ENCODE measurements around the gene HLA-E.
"Not testable (repeated sequence)": the region's sequence is repeated elsewhere in the genome, so short reads cannot be mapped to it uniquely, and the experiment has no call there.

The HLA-E gene

DNA sequence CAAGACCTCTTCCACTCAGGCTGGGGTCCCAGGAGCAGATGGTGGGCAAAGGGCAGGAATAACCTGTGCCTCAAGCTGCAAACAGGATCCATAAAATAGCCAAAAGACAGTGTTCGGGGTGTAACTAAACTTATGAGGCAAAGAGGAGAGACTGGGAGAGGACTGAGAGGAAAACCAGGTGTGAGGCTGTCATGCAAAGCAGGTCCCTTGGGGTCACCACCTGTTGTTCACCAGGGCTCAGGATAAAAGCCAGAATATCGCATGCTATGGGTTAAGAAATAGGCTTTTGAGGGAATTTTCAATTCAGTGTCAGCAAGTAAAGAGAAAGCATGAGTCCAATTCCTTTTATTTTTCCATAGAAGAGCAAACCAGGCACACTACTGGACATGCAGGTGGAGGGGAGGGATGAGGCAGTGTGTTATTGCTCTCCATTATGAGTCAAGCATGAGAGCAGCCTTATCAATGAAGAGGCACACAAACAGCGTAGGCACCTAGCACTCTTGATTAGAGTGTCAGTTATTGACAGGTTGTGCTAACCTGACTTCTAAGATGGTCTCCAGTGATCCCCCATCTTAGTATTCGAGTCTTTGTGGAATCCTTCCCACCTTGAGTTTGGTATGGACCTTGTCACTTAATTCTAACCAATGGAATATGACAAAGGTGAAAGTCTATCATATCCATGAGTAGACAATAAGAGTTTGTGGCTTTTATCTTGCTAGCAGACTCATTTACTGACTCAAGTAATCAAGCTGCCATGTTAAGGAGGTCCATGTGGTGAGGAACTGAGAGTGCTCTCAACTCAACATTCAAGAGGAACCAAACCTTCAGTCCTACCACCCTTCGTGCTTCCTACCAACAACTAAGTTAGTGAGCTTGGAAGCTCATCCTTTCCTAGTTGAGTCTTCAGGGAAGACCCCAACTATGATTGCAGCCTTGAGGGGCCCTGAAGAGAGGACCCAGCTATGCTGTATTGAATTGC, 18.8 kb downstream of the HLA-E start:
- no peak for DNase-seq (ENCODE audit: low read depth)

DNA sequence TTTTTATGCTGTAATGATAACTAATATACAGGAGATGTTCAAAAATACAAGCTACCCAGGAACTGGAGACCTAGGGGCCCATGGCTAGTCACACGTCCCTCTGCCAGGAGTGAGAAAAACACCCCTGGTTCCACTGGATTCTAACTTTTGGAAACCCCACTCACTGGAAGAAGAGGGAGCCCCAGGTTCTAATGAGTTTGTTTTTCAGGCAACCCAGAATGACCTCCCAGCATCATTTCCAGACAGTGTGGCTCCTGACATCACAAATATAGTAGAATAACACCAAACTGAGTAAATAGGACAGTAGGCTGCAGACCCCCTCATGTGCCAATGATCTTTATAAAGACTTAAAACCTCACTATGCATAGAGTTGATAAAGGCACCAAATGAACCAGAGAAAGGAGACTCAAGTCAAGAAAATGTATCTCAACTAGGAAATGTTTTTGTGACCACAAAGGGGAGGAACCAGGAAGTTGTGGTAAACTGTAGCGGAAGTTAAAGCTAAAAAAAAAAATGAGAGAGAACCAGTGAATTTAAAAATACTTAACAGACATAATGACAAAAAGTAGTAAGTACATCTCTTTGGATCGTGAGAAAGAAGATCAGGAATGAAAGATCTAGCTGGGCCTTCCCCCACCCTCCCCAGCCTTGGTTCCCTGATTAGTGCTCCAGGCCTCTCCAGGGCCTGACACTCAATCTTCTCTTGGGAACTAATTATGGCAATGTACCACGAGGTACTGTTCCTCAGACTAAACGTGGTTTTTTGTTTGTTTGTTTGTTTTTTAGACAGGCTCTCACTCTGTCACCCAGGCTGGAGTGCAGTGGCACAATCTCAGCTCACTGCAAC, 19.8 kb downstream of the HLA-E start:
- DNase-seq (ENCODE audit: low read depth): no peak

DNA sequence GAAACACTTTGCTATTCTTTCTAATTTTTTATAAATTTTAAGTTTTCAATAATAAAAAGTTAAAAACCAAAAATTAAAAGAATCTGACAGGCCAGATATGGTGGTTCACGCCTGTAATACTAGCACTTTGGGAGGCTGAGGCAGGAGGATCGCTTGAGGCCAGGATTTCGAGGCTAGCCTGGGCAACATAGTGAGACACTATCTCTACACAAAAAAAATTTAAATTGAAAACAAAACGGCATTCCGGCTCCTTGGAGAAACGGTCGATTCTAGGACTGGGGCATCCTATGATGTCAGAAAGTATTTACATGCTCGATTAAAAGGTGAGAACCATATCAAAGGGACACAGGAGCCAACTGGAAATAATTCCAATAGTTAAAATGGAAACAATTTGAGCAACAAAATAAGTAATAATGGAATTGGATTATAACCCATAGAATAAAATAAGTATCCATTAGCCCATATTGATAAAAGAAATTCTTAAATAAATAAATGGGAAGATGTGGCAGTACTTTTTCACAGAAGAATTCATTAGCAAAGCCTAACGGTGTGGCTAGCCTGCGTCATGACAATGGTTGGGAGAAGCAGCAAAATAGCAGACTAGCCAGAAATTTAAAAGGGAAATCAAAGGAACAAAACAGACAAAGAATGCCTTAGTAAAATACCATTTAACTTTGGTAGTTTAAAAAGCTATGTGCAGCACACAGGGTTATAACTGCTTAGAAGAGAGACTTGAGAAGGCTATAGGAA, 21.3 kb downstream of the HLA-E start:
- no peak for DNase-seq (ENCODE audit: low read depth)

DNA sequence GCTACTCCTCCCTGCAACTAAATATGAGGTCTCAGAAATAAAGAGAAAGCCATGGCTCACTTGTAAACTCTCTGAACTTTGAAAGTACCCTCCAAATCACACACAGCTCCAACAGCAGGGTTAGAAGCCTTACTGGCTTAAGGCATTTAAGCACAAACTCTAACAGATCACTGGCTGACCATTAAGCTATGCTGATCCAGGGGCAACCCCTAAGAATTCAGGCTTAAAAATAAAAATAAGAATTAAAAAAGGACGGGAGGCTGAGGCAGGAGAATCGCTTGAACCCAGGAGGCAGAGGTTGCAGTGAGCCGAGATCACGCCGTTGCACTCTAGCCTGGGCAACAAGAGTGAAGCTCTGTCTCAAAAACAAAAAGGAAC, 21.8 kb downstream of the HLA-E start:
- DNase-seq (ENCODE audit: low read depth): no peak

DNA sequence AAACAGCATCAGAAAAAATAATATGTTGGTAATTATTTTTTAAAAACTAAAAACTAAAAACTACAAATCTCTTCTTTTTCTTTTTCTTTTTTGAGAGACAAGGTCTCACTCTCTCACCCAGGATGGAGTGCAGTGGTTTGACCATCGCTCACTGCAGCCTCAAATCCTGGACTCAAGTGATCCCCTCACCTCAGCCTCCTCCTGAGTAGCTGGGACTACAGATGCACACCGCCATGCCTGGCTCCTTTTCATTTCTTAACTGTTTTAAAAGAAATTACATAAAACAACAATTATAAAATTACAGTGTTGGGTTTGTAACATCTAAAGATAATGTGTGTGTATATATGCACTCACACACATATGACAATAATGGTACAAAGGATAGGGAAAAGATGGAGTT, 24.1 kb downstream of the HLA-E start:
- DNase-seq (ENCODE audit: low read depth): no peak

DNA sequence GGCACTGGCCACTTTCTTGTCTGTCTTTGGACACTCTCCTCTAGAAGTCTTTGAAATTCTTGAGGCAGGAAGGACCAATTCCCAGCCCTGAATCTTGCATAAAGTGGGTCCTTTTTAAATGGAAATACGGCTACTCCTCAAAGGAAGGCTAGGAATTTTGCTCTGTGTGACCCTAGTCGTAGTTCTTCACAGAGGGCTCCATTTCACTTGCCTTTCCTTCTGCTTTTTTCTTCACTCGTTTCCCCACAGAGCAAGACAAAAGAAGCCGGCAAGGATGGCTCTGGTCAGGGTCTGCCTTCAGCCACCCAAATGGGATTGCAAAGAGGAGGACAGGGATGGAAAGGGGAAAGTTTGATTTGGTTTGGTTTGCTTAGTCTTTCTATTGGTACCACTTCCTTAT, 25.8 kb downstream of the HLA-E start:
- no peak for DNase-seq (ENCODE audit: low read depth)

DNA sequence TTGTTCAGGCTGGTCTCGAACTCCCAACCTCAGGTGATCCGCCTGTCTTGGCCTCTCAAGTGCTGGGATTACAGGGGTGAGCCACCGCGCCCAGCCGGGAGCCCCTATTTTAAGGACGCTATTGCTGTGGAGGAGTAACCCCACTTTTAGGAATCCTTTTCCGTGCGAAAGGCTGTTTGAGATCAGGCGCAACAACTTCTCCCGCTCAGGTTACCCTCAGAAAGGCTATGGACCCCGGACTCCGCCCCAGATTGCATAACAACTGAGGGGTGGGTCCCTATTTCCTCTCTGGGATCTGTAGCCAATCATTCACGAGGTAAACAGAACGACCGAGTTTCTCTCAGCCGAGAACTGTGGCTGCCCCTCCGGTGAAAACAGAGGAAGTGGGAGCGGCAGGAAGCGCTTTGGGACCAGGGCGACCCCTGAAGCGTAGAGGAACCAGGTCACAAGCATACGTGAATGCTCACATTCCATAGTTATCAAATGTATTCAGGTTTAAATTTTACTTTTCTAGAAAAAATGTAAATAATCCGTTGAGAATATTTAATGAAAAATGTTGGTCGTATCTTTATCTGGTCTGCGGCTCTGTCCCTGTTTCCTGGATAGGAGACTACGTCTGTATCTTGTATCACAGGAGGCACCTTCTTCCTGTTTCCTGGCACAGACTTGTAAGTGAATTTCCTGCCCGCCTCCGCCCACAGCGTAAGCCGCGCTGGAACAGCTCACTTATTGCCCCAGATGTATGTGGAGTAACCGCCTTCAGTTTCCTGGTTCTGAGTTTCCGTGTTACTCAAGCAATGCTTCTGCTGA, 26.8 kb downstream of the HLA-E start:
- peak; percentile 87 for DNase-seq (ENCODE audit: low read depth)

DNA sequence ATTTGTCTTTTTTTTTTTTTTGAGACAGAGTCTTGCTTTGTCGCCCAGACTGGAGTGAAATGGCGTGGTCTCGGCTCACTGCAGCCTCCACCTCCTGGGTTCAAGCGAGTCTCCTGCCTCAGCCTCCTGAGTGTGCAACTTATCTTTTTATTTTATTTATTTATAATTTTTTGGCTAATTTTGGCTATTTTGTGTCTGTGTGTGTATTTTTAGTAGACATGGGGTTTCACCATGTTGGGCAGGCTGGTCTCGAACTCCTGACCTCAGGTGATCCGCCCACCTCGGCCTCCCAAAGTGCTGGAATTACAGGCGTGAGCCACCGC, 27.4 kb downstream of the HLA-E start:
- not testable (repeated sequence) for DNase-seq (ENCODE audit: low read depth)

DNA sequence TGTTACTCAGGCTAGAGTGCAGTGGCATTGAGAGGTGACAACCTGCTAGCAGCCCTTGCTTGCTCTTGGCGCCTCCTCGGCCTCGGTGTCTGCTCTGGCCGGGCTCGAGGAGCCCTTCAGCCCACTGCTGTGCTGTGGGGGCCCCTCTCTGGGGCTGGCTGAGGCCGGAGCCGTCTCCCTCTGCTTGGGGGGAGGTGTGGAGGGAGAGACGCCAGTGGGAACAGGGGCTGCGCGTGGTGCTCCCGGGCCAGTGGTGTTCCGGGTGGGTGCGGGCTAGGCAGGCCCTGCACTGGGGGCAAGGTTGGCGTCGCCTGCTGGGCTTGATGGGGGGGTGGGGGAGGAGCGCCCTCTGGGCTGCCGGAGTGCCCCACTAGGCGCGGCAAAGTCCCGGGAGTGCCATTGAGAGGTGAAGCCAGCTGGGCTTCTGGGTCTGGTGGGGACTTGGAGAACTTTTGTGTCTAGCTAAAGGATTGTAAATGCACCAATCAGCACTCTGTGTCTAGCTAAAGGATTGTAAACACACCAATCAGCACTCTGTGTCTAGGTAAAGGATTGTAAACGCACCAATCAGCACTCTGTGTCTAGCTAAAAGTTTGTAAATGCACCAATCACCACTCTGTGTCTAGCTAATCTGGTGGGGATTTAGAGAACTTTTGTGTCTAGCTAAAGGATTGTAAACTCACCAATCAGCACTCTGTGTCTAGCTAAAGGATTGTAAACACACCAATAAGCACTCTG, 28.6 kb downstream of the HLA-E start:
- DNase-seq (ENCODE audit: low read depth): not testable (repeated sequence)

DNA sequence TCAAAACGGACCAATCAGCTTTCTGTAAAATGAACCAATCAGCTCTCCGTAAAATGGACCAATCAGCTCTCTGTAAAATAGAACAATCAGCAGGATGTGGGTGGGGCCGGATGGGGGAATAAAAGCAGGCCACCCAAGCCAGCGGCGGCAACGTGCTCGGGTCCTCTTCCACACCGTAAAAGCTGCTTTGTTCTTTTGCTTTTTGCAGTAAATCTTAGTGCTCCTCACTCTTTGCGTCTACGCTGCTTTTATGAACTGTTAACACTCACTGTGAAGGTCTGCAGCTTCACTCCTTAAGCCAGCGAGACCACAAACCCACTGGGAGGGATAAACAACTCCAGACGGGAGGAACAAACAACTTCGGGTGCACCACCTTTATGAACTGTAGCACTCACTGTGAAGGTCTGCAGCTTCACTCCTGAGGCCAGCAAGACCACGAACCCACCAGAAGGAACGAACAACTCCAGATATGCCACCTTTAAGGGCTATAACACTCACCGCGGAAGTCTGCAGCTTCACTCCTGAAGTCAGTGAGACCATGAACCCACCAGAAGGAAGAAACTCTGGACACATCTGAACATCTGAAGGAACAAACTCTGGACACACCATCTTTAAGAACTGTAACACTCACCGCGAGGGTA, 29.3 kb downstream of the HLA-E start:
- not testable (repeated sequence) for DNase-seq (ENCODE audit: low read depth)

DNA sequence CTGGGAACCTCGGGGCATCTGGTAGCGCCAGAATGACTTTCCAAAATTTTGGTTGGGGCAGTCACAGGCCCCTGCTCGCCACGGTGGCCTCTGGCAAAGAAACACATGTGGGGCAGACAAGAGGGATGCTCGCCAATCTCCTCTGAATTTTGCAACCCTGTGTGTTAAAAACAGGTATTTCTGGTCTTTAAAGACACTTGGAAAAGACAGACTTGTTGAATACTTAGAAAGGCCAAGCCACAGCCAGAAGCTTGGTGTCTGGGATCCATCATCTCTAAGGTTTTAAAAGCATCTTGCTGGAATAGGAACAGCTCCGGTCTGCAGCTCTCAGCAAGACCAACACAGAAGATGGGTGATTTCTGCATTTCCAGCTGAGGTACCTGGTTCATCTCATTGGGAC, 31.2 kb downstream of the HLA-E start:
- DNase-seq (ENCODE audit: low read depth): no peak

DNA sequence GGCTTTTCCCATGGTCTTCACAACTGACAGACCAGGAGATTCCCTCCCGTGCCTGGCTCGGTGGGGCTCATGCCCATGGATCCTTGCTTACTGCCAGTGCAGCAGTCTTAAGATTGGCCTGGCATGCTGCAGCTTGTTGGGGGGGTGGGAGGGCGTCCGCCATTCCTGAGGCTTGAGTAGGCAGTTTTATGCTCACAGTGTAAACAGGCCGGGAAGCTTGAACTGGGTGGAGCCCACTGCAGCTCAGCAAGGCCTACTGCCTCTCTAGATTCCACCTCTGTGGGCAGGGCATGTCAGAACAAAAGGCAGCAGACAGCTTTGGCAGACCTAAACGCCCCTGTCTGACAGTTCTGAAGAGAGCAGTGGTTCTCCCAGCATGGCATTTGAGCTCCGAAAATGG, 31.8 kb downstream of the HLA-E start:
- not testable (repeated sequence) for DNase-seq (ENCODE audit: low read depth)

DNA sequence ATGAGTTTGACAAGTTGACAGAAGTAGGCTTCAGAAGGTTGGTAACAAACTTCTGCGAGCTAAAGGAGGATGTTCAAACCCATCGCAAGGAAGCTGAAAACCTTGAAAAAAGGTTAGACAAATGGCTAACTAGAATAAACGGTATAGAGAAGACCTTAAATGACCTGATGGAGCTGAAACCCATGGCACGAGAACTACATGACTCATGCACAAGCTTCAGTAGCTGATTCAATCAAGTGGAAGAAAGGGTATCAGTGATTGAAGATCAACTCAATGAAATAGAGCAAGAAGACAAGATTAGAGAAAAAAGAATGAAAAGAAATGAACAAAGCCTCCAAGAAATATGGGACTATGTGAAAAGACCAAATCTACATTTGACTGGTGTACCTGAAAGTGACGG, 32.6 kb downstream of the HLA-E start:
- DNase-seq (ENCODE audit: low read depth): not testable (repeated sequence)

DNA sequence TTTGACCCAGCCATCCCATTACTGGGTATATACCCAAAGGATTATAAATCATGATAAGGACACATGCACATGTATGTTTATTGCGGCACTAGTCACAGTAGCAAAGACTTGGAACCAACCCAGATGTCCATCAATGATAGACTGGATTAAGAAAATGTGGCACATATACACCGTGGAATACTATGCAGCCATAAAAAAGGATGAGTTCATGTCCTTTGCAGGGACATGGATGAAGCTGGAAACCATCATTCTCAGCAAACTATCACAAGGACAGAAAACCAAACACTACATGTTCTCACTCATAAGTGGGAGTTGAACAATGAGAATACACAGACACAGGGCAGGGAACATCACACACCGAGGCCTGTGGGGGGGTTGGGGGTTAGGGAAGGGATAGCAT, 37.1 kb downstream of the HLA-E start:
- not testable (repeated sequence) for DNase-seq (ENCODE audit: low read depth)

DNA sequence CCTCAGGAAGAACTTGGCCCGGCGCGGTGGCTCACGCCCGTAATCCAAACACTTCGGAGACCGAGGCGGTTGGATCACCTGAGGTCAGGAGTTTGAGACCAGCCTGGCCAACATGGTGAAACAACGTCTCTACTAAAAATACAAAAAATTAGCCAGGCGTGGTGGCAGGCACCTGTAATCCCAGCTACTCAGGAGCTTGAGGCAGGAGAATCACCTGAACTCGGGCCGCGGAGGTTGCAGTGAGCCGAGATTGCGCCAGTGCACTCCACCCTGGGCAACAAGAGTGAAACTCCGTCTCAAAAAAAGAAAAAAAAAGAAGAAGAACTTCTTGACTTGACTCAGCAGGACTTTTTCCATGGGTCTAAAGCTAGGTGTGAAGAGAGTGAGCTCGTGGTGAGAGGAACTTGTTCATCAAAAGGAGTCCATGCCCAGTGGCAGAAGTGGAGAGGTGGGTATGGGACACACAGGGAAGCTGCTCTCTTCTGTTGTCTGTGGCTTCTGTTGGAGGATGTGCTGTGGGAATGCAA, 40.1 kb downstream of the HLA-E start:
- DNase-seq (ENCODE audit: low read depth): not testable (repeated sequence)

DNA sequence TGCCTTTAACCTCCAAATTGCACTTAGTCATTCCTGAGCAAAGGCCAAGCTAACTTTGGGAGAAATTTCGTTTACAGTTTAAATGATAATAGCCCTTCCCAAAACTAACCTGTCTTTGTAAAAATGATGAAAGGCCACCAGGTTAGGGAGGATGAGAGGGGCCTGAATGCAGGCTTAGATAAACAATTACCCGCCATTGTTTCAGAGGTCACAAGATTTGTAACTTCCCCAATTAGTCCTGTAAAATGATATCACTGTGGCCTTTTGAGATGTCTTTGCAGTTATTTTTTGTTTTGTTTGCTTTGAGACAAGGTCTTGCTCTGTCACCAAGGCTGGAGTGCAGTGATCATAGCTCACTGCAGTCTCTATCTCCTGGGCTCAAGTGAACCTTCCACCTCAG, 40.7 kb downstream of the HLA-E start:
- DNase-seq (ENCODE audit: low read depth): no peak

DNA sequence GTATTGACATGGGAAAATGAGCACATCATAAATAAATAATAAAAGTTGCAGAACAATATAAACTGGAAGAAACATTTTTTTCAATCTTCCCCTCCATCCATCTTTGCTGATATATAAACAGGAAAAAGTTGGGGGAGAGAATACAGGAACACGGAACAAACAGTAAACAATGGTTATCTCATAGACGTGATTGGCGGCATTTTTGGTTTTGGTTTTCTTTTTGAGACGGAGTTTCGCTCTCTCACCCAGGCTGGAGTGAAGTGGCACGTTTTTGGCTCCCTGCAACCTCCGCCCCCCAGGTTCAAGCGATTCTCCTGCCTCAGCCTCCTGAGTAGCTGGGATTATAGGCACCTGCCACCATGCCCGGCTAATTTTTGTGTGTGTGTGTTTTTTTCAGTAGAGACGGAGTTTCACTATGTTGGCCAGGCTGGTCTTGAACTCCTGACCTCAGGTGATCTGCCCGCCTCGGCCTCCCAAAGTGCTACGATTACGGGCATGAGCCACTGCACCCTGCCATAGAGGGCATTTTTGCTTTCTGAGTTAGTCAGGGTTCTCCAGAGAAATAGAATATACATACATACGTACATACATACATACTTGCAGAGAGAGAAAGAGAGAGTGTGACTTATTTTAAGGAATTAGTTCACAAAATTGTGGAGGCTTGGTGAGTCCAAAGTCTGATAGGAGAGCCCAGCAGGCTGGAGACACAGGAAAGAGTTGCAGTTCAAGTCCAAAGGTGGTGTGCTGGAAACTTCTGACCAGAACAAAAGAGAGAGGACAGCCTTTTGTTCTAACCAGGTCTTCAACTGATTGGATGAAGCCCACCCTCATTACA, 44.4 kb downstream of the HLA-E start:
- no peak for DNase-seq (ENCODE audit: low read depth)

DNA sequence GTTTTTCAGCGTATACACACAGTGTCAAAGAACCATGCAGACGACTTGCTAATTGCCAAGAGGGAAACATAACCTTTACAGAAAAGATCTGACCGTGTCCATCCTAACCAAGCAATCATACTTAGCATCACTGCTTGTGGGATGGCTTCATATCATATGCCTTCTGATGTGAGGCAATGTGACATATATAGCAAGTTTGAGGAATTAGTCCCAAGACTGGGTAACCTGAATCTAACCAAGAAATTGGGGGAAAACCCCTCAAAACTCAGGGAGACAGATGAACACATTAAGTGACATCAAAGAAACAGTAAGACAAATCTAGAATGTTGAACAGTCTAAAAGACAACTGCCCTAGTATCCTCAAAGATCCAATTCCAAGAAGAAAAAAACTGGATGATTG, 48.6 kb downstream of the HLA-E start:
- no peak for DNase-seq (ENCODE audit: low read depth)

Measured in activated gamma-delta T cell treated with anti-CD3 and anti-CD28 coated beads, Interleukin-2, amount 50 U/mL, for 16 hours (primary cell).